HL-60/S4 treated with phorbol 12-myristate 13-acetate at 8.2 ng/mL for 4 days and 3 days (cell line): ENCODE results near the gene ECM2.
"Not testable (repeated sequence)": the region's sequence is repeated elsewhere in the genome, so short reads cannot be mapped to it uniquely, and the experiment has no call there.

Experiments used
- in situ Hi-C: fragments of 300-500 bp; cut with MboI; formaldehyde crosslinking; loops from 2 replicates; pipeline ENCODE4 v1.15.0; 2022; ENCODE audit warnings: low sequenced_read_pairs

The ECM2 gene

GRCh38 chr9:92535940-92536850 lies at the start of gene ECM2:
Gene ECM2, minus strand, starts transcription at chr9:92535990. Its CDS starts 13,124 bp downstream, at chr9:92522866.
- in situ Hi-C loops, result no loop called here

GRCh38 chr9:92576175-92576574 lies 40.4 kb upstream of the ECM2 start:
- in situ Hi-C loops, result no loop called here

DNA sequence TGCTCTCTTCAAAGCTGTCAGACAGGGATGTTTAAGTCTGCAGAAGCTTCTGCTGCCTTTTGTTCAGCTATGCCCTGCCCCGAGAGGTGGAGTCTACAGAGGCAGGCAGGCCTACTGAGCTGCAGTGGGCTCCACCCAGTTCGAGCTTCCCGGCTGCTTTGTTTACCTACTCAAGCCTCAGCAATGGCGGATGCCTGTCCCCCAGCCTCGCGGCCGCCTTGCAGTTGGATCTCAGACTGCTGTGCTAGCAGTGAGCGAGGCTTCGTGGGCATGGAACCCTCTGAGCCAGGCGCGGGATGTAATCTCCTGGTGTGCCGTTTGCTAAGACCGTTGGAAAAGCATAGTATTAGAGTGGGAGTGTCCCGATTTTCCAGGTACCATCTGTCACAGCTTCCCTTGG lies 37.8 kb upstream of the ECM2 start:
- in situ Hi-C loops, result not testable (repeated sequence)

- in situ Hi-C loops, result not testable (repeated sequence)
Measured at GRCh38 chr9:92571871-92572270, 36.1 kb upstream of the ECM2 start.

GRCh38 chr9:92564982-92565381 lies 29.2 kb upstream of the ECM2 start:
- in situ Hi-C loops, result no loop called here

DNA sequence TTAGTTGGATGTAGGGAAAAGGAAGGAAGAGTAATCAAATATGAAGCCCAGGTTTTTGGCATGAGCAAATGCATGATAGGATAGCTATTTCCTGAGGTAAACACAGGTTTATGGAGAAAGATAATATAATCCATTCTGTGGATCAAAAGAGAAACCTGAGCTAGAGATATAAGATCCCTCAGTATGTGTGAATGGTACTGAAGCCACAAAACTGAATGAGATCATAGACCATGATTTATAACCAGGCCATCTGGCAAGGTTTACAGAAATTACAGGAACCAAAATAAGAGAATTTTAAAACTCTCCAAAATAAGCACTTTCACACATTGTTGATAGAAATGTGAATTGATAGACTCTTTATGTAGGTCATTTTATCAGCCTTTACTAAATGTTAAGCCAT lies 28.7 kb upstream of the ECM2 start:
- in situ Hi-C loops, result no loop called here

GRCh38 chr9:92563116-92564100 lies 27.6 kb upstream of the ECM2 start:
- in situ Hi-C loops, result no loop called here

DNA sequence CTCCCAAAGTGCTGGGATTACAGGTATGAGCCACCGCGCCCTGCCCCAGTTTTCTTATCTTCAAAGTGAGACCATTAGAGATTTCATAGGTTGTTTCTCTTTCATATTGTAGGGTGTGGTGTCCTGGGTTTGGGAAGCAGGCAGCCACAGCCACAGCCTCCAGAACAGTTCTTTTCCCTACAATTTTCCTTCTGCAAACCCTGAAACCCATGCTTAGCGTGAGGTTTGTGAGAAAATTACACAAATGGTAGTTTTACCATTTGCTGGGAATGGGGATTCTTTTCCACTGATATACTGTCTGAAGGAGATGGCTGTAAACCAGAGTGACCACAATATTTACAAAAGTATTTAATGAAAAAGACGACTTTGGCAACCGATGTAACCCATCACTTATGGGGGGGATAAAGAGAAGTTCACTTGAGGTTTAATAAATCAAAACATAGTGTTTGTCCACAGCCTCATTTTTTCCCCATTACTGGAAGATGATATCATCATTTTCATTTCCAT lies 26.7 kb upstream of the ECM2 start:
- in situ Hi-C loops, result no loop called here

DNA sequence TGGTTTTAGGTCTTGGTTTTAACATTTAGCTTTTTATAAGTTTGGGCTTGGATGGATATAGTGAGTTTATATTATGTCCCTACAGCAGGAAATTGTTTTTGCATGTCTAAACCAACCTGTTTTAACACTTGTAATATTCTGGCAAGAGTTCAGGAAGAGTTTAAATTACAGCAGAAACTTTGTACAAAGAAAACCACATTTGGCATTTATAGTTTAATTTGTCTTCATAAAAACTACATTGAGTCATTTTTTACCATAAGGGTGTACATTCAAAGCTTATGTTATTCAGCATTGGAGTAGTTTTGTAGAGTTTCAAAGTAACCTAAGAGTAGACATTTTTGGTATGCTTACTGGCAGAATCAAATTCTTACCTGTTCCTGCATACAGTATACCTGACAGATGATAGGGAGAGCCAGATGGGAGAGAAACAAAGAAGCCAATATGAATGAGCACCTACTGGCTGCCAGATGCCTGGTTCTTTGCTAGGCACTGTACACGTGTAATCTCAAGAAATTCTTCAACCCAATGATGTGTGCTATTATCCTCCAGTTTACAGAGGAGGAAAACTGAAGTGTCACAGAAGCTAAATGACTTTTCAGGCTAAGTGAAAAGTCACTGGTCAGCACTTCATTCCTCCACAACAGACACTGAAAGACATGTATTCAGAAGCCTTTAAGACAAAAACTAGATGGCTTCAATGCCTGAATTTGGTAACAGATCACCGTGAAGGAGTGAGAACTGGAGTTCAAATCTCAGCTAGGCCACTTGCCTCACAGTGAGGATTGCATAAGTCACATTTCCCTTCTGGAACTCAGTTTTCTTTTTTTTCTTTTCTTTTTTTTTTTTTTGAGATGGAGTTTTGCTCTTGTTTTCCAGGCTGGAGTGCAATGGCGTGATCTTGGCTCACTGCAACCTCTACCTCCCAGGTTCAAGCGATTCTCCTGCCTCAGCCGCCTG lies 25.9 kb upstream of the ECM2 start:
- in situ Hi-C loops, result no loop called here

GRCh38 chr9:92558612-92559374 lies 23.0 kb upstream of the ECM2 start:
- in situ Hi-C loops, result no loop called here

DNA sequence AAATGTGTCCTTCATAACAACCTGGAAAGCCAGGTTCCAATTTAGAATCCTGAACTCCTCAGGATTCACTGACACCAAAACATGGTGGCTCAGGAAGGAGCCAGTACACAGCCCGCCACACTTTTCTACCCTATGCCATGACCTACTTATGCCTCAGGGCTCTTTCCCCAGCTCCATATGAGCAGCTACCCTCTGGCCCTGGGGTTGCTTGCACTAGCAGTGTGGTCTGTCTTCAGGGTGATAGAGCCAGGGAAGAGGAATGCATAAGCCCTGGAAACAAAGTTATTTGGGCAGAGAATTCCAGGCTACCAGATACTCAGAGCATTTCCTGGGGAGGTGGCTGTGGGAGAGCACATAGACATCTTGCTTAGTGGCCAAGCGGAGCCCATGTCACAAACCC lies 15.0 kb upstream of the ECM2 start:
- in situ Hi-C loops, result no loop called here

DNA sequence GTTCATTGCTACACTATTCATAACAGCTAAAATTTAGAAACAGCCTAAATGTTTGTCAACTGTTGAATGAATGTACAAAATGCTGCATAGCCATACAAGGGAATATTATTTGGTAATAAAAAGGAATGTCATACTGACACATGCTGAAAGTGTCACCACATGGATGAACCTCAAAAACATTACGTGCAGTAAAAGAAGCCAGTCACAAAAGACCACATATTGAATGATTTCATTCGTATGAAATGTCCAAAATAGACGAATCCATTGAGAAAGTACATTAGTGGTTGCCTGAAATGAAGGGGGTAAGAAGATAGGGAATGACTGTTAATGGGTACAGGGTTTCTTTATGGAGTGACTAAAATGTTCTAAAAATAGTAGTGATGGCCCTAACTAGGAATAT lies 11.6 kb upstream of the ECM2 start:
- in situ Hi-C loops, result no loop called here

GRCh38 chr9:92545002-92545510 lies 9.3 kb upstream of the ECM2 start:
- in situ Hi-C loops, result no loop called here

DNA sequence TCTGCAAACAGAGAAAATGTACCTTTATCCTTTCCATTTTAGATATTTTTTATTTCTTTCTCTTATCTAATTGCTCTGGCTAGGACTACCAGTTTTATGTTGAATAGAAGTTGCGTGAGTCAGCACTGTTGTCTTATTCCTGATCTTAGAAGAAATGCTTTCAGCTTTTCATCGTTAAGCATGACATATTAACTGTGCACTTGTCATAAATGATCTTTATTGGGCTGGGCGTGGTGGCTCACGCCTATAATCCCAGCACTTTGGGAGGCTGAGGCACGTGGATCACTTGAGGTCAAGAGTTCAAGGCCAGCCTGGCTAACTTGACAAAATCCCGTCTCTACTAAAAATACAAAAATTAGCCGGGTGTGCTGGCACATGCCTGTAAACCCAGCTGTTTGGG lies 8.2 kb upstream of the ECM2 start:
- in situ Hi-C loops, result no loop called here

GRCh38 chr9:92538541-92538940 lies 2.8 kb upstream of the ECM2 start:
- in situ Hi-C loops, result no loop called here

GRCh38 chr9:92534674-92535073 lies 1.1 kb downstream of the ECM2 start:
- in situ Hi-C loops, result no loop called here

GRCh38 chr9:92534204-92534603 lies 1.6 kb downstream of the ECM2 start:
- in situ Hi-C loops, result no loop called here

GRCh38 chr9:92530893-92531292 lies 4.9 kb downstream of the ECM2 start:
- in situ Hi-C loops, result no loop called here

DNA sequence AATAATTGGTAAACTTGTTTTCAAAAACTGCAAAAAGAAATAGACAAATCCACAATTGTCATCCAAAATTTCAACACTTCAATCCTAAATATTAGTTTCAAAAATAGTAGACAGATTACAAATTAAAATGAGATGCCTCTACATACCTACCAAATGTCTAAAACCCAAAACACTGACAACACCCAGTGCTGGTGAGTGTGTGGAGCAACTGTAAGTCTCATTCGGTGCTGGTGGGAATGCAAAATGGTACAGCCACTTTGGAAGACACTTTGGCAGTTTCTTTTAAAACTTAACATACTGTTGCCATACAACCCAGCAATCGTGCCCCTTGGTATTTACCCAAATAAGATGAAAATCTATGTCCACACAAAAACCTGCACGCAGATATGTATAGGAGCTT lies 6.7 kb downstream of the ECM2 start:
- in situ Hi-C loops, result no loop called here
